ENCODE measurements around the gene SBNO1. TPM values are rescaled to one million over a fixed set of nuclear protein-coding genes. Genes with fewer than 3 reads are reported as not detected.

SBNO1 gene
- total RNA-seq, 1 donor, result 38.6 TPM

GRCh38 chr12:123282111-123282510 lies 82.5 kb downstream of the SBNO1 start:
- no peak for DNase-seq (ENCODE audit: low read depth)
- H3K4me3 ChIP-seq (ENCODE audit: low read depth, low read length), result no peak overlapping the region
- TF ChIP-seq, protein P1, sequence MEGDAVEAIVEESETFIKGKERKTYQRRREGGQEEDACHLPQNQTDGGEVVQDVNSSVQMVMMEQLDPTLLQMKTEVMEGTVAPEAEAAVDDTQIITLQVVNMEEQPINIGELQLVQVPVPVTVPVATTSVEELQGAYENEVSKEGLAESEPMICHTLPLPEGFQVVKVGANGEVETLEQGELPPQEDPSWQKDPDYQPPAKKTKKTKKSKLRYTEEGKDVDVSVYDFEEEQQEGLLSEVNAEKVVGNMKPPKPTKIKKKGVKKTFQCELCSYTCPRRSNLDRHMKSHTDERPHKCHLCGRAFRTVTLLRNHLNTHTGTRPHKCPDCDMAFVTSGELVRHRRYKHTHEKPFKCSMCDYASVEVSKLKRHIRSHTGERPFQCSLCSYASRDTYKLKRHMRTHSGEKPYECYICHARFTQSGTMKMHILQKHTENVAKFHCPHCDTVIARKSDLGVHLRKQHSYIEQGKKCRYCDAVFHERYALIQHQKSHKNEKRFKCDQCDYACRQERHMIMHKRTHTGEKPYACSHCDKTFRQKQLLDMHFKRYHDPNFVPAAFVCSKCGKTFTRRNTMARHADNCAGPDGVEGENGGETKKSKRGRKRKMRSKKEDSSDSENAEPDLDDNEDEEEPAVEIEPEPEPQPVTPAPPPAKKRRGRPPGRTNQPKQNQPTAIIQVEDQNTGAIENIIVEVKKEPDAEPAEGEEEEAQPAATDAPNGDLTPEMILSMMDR (IDR thresholded peaks at IDR 0.05; ENCODE audit: insufficient read depth, low read length), result no peak

DNA sequence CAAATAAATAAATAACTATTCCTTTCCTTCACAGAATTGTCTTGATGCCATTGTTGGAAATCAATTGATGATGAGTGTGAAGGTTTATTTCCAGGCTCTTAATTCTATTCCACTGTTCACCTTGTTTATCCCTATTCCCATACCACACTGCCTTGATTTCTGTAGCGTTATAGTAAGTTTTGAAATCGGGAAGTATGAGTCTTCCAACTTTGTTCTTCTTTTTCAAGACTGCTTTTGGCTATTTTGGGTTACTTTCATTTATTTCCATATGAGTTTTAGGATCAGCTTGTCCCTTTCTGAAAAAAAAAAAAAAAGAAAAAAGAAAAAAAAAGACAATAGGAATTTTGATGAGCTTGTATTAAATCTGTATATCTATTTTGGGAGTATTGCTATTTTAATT lies 83.7 kb downstream of the SBNO1 start:
- DNase-seq (ENCODE audit: low read depth), result no peak
- H3K4me3 ChIP-seq (ENCODE audit: low read depth, low read length), result no peak overlapping the region
- TF ChIP-seq, protein P1 (IDR thresholded peaks at IDR 0.05; ENCODE audit: insufficient read depth, low read length), result no peak

GRCh38 chr12:123278101-123278627 lies 86.5 kb downstream of the SBNO1 start:
- H3K4me3 ChIP-seq (ENCODE audit: low read depth, low read length), result no peak overlapping the region
- no peak for DNase-seq (ENCODE audit: low read depth)
- TF ChIP-seq, protein P1 (IDR thresholded peaks at IDR 0.05; ENCODE audit: insufficient read depth, low read length), result no peak

GRCh38 chr12:123273166-123273565 lies 91.5 kb downstream of the SBNO1 start:
- no peak overlapping the region for H3K4me3 ChIP-seq (ENCODE audit: low read depth, low read length)
- DNase-seq (ENCODE audit: low read depth), result no peak
- TF ChIP-seq, protein P1 (IDR thresholded peaks at IDR 0.05; ENCODE audit: insufficient read depth, low read length), result no peak

DNA sequence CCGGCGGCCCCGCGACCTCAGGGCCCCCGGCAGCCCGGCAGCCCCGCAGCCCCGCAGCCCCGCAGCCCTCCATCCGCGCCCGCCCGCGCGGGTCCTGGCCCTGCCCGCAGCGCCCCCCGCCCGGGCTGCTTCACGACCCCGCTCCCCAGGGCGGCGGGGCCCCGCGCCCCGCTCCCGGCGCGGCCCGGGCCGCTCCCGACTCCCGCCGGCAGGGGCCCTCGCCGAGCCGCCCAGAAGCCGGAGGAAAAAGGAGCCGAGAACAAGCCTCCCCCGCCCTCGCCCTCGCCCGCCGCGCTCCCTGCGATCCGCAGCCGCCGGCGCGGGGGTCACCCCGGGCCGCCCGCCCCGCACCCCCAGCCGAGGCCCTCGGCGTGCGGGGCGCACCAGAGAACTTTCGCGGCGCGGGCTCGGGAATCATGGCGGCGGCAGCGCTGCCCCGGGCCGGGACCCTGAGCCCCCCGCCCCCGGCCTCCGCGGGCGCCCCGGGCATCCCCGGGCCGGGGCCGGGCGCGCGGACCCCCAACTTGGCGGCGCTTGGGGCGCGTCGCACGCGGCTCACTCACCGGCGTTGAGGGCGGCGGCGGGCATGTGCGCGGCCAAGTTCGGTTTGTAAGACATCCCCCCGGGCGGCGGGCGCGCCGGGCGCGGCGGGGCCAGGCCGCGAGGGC lies 93.5 kb downstream of the SBNO1 start:
- TF ChIP-seq, protein P1 (IDR thresholded peaks at IDR 0.05; ENCODE audit: insufficient read depth, low read length), result peak; percentile 58
- H3K4me3 ChIP-seq (ENCODE audit: low read depth, low read length), result peak overlapping the region; percentile 85
- DNase-seq (ENCODE audit: low read depth), result peak; percentile 44

DNA sequence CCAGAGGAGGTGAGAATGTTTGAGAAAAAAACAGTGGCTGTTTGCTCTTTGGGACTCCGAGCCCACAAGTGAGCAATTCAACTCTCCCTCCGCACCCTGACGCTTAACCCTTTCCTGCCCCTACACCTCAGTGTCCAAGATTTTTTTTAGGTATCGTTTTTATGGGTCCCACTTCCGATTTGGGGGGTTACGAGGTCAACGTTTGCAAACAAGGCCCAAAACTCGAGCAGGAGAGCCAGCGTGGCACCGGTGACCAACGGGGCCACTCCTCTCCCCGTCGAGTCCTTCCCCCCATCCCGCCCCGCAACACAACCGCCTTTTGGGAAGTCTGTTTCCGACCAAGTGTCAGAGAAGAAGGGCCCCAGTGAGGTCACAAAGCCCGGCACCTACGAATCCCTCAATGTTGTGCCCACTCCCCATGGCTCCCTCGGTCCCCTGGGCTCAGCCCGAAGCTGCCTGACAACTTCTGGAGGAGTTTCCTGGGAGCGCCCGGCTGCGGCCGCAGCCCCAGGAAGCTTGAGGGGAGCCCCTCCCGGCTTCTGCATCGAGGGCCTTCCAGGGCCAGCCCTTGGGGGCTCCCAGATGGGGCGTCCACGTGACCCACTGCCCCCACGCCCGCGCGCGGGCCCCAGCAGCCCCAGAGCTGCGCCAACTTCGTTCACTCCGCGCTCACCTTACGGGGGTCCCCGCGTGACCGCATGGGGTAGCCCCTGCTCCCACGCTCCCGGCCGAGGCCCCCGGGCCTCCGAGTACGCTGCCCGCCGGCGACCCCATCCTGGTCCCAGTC lies 94.2 kb downstream of the SBNO1 start:
- peak overlapping the region; percentile 85 for H3K4me3 ChIP-seq (ENCODE audit: low read depth, low read length)
- TF ChIP-seq, protein P1 (IDR thresholded peaks at IDR 0.05; ENCODE audit: insufficient read depth, low read length), result no peak
- peak; percentile 27 for DNase-seq (ENCODE audit: low read depth)
